GM18505 (cell line): Measurements from ENCODE around the gene GCAT.
"Not testable (repeated sequence)": the region's sequence is repeated elsewhere in the genome, so short reads cannot be mapped to it uniquely, and the experiment has no call there.

Experiments
- ATAC-seq: cut with Tn5 transposase; IDR thresholded peaks from one replicate; pipeline ENCODE4 v1.9.1; 2021; ENCODE audit not compliant: unreplicated experiment
- POLR2A ChIP-seq: IDR thresholded peaks from 4 replicates; pipeline ENCODE4 v1.6.1; 2011; ENCODE audit warnings: borderline replicate concordance; ENCODE audit not compliant: insufficient read depth, insufficient read length; ENCODE audit errors: extremely low read depth

GCAT gene

DNA sequence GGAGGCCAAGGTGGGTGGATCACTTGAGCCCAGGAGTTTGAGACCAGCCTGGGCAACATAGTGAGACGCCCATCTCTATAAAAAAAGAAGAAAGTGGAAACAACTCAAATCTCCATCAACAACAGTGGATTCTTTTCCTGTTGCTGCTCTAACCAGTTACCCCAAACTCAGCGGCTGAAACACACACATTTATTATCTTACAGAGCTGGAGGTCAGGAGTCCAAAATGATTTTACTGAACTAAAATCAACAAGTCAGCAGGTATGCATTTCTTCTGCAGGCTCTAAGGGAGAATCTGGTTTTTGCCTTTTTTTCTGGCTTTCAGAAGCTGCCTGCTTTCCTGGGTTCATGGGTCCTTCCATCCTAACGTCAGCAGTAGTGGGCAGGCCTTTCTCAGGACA, 11.7 kb upstream of the GCAT start:
- no peak for TF ChIP-seq POLR2A
- ATAC-seq = no peak

DNA sequence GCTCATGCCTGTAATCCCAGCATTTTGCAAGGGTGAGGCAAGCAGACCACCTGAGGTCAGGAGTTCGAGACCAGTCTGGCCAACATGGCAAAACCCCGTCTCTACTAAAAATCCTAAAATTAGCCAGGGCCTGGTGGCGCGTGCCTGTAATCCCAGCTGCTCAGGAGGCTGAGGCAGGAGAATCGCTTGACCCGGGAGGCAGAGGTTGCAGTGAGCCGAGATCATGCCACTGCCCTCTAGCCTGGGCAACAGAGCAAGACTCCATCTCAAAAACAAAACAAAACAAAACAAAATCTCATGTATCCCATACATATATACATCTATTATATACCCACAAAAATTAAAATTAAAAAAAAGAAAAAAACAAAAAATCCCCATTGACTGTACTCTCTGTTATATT, 10.5 kb upstream of the GCAT start:
- ATAC-seq = not testable (repeated sequence)

DNA sequence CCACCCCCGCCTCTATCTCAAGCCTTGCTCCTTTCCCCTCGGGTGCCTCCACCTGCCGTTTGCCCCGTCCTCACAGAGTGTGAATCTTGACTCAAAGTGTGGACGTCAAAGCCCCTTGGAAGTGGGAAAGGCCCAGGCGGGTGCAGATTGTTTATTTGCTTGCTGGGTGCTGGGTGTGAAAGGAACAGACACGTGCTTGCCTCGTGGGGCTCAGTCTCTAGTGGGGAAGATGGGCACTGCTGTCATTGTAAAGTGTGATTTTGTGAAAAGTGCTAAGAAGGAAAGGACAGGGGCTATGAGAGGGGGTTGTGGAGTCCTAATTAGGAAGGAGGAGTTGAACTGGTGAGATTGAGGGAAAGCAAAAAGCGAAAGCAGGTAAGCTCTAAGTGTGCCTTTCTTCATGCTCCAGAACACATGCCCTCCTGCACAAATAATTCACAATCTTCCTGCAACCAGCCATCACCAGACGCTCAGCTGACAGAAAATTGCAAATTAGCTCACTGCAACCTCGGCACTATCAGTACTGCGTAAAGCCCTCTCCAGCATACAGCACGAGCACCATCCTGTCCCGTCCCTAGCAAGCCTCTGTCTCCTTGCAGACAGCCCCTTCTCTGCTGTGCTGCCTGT, 9.7 kb upstream of the GCAT start:
- no peak for TF ChIP-seq POLR2A
- ATAC-seq = no peak

DNA sequence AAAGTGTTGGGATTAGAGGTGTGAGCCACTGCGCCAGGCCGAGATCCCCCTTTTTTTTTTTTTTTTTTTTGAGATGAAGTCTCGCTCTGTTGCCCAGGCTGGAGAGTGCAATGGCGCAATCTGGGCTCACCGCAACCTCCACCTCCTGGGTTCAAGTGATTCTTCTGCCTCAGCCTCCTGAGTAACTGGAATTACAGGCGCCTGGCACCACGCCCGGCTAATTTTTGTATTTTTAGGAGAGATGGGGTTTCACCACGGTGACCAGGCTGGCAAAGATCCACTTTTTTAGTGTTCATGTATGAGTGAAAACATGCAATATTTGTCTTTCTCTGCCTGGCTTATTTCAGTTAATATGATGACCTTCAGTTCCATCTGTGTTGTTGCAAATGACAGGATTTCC, 7.8 kb upstream of the GCAT start:
- not testable (repeated sequence) for ATAC-seq

DNA sequence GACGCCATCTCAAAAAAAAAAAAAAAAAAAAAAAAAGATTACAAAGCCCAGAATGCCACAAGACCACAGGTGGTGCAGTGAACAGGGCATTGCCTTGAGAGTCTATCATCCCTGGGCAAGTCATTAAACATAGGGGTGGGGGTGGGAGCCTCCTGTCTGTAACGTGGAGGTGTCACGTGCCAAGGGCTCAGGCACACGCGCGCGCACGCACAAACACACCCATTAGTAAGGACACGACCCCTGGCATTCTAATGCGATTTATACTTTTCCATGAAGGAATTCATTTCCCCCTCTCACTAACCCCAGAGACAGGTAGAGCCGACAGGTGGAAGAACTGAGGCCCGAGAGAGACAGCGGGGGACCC, 5.8 kb upstream of the GCAT start:
- ATAC-seq = no peak
- no peak for TF ChIP-seq POLR2A

DNA sequence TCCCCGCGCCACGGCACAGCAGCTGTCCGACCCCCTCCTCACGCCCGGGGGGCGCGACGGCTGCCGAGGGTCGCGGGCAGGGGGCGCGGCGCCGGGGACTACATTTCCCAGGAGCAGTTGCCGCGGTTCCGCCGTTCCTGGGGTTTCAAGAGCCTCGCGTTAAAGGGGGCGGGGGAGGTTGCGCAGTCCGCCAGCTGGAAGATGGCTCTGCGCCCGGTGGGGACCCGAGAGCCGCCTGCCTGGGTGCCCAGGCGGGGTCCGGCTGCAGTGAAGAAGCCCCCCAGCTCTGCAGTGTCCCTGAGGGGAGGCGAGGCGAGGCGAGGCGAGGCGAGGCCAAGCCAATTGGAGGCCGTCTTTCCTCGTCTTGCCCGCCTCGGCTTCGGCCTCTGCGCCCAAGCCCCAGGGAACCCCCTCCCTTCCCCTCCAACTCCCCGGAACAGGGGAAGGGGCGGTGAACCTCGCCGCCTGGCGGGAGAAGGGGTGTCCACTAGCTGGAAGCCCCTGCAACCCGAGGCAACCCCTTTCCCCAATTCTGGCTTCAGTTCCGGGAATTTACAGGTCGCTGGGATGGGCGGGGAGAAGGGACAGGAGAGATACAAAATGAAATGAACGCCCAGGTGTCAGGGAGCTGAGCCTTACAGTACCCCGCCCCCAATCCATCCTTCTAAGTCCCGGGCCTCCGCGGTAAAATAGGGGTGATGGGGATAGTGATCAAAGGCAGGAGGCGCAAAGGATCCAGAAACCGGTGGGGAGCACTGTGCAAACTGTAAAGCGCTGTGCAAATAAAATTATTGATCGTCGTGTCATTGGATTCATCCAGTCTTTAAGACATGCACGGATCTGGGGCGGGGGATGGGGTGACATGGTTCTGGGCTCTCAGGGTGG, 5.2 kb upstream of the GCAT start:
- ATAC-seq = no peak
- TF ChIP-seq POLR2A = no peak

DNA sequence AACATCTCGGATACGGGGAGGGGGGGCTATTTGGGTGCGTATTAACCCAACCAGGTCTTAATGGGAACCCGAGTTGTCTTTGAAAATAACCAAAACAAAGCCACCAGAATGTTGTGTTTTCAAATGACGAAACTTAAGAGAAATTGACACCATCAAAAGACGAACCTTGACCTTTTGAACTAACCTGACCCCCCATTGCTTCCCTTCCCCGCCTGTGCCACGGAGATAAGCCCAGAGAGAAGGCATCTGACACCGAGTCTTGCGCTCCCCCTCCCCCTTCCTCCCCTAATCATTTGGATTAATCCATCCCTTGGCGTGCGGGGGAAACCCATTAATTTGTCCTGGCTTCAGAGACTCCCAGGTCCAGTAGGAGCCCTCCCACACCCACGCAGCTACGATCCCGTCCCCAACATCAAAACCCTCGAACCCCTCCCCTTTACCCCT, 4.5 kb upstream of the GCAT start:
- ATAC-seq = no peak
- no peak for TF ChIP-seq POLR2A

DNA sequence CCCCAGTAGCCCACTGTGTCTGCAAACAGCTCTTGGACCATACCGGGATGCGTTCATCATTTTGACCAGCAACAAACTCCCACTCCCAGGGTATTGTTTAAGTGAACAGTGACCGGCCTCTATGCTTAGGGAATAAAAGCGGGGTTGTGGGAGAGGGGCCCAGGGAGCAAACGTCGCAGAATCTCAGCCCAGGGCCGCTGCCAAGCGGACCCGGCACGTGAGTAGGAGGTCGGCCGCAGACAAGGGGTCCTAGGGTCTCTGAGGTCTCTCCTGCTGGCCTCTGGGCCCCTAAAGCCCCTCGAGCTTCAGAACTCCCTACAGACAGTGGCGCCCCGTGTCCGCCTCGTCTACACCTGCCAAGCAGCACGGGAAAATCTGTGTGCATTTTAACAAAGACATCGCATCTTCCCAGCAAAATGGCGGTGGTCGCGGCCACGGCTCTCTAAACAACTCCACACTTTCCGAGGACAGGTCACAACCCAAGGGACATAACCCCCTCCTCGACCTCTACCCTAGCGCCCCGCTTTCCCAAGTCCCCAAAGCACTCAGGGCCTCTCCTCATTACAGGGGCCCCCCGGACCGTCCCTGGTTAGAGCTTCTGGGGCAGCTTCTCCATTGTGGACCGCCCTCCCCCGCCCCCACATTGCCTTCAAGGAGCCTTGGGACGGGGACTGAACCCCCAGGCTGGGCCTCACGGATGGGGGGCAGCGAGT, 3.9 kb upstream of the GCAT start:
- no peak for TF ChIP-seq POLR2A
- no peak for ATAC-seq

DNA sequence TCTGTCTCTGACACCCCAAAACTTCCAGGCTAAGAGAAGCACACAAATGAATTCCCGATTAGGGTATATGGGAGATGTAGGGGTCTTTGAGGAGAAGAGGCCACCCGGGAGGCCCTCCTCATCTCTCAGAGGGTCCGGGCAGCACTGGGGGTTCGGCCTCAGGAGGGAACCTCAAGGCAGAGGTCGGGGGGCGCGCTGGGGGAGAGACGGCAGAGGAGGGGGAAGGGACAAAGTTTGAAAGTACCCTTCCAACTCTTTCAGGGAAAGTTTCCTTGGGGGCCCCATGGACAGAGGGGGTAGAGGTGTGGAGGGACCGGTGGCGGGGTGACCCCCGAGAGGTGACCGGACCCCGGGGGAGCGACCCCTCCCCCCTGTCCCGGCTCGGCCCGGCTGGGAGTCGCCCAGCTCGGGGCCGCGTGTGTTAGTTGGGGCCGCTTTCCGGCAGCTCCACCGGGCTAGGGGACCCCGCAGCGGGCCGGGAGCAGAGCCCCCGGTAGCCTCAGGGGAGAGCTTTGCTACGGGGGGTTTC, 3.3 kb upstream of the GCAT start:
- no peak for TF ChIP-seq POLR2A
- no peak for ATAC-seq

DNA sequence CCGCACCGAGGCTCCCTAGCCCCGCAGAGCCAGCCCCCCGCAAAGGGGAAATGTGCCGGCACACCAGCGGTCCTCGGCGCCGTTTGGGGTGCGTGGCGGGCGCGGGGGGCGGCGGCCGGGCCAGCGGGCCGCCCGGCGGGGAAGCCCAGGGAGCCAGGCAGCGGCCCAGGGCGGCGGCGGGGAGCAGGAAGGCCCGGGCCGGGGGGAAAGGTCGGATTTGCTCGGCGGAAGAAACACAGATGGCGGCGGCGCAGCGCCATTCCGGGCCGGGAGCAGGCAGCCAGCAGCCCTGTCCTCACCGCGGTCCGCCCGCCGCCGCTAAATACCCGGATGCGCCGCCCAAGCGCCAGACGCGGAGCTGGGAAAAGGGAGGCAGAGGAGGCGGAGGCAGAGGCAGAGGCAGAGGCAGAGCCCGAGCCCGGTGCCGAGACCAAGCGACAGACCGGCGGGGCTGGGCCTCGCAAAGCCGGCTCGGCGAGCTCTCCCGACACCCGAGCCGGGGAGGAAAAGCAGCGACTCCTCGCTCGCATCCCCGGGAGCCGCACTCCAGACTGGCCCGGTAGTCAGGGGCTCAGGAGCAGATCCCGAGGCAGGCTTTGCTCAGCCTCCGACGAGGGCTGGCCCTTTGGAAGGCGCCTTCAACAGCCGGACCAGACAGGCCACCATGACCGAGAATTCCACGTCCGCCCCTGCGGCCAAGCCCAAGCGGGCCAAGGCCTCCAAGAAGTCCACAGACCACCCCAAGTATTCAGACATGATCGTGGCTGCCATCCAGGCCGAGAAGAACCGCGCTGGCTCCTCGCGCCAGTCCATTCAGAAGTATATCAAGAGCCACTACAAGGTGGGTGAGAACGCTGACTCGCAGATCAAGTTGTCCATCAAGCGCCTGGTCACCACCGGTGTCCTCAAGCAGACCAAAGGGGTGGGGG, 2.6 kb upstream of the GCAT start:
- no peak for ATAC-seq
- peak; percentile 15 for TF ChIP-seq POLR2A

DNA sequence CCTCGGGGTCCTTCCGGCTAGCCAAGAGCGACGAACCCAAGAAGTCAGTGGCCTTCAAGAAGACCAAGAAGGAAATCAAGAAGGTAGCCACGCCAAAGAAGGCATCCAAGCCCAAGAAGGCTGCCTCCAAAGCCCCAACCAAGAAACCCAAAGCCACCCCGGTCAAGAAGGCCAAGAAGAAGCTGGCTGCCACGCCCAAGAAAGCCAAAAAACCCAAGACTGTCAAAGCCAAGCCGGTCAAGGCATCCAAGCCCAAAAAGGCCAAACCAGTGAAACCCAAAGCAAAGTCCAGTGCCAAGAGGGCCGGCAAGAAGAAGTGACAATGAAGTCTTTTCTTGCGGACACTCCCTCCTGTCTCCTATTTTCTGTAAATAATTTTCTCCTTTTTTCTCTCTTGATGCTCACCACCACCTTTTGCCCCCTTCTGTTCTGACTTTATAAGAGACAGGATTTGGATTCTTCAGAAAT, 1.9 kb upstream of the GCAT start:
- ATAC-seq = no peak
- no peak for TF ChIP-seq POLR2A

DNA sequence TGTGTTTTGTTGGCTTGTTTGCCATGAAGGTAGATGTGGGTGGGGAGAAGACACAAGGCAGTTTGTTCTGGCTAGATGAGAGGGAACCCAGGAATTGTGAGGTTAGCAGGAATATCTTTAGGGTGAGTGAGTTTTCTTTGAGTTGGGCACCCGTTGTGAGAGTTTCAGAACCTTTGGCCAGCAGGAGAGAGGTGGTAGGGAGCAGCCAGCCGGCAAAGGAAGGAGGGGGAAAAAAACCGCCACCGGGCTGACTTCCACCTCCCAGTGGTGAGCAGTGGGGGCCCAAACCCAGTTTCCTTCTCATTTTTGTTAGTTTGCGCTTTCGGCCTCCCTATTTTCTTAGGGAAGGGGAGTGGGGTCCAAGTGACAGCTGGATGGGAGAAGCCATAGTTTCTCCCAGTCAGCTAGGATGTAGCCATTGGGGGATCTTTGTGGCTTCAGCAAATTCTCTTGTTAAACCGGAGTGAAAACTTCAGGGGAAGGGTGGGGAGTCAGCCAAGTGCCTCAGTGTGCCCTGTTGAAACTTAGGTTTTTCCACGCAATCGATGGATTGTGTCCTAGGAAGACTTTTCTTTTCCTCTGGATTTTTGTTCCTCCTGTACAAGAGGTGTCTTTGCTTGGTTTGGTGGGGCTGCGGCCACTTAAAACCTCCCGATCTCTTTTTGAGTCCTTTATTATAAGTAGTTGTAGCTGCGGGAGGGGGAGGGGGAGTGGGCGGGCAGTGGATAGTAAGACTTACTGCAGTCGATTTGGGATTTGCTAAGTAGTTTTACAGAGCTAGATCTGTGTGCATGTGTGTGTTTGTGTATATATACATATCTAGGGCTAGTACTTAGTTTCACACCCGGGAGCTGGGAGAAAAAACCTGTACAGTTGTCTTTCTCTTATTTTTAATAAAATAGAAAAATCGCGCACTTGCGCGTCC, 1.1 kb upstream of the GCAT start:
- TF ChIP-seq POLR2A = no peak
- ATAC-seq = no peak

DNA sequence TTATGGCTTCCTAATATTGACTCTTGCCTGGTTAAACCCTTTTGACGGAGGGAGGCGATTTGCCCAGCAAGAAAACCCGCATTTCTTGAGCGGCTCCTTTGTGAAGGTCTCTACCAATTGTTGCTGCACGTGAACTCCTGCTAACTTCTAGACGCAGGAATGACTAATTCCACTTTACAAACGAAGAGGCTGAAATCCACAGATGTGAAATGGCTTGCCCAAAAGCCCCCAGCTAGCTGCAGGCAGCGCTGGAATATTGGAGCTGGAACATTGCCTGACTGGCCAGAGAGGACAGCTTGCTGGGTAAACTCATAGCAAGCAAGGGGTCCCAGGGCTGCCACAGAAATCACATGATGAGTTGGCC, 542 bp downstream of the GCAT start:
- no peak for TF ChIP-seq POLR2A
- no peak for ATAC-seq
